Liver (tissue), 3 donors: ENCODE results near the gene TMEM259.

Experiments
- CTCF ChIP-seq: fragments of 150-350 bp; IDR thresholded peaks from 2 replicates; pipeline ENCODE4 v1.5.1; 2017; ENCODE audit warnings: improper control_type of control experiment, low read depth, low read length; ENCODE audit not compliant: missing input control
- JUND ChIP-seq, 2 donors: IDR thresholded peaks; 2 replicates each; pipeline ENCODE4 v1.6.1; 2016; ENCODE audit warnings: antibody characterized with exemption in 2 of 2
- YY1 ChIP-seq: IDR thresholded peaks from 2 replicates; pipeline ENCODE4 v1.6.1; 2016; ENCODE audit warnings: antibody characterized with exemption, mild to moderate bottlenecking
- donor health status: healthy.
- donor health status: healthy.

DNA sequence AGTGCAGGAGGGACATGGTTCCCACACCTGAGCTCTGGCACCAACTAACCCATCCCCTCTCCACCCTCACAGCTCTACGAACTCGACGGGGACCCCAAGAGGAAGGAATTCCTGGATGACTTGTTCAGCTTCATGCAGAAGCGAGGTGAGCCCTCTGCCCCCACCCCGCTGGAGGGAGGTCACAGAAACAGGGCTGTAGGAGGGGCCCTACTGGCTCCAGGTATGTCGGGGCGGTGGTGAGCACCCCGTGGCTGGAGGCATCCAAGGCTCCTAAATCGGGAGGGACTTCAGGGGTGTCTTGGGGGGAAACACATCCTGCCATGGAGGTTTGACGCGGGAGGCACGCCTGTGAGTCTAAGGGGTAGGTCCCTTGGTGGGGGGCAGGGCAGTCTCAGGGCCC, 60.9 kb downstream of the TMEM259 start:
- no peak for TF ChIP-seq CTCF
- no peak for TF ChIP-seq JUND (IDR thresholded peaks at IDR 0.05)
- TF ChIP-seq YY1: no peak
